H1 (cell line): ENCODE measurements around the gene TMEM187. TPM values are rescaled to one million over a fixed set of nuclear protein-coding genes. Genes with fewer than 3 reads are reported as not detected.

ENCODE experiments used
- CTCF ChIA-PET: fragments of 300-600 bp; sonication (Branson Sonifier 250); formaldehyde crosslinking; loops from one replicate; lab custom pipeline; 2021; ENCODE audit not compliant: partially characterized antibody; lab: Charles Lee
- POLR2A ChIA-PET: fragments of 300-600 bp; sonication (Branson Sonifier 250); formaldehyde crosslinking; loops from one replicate; lab custom pipeline; 2021; ENCODE audit warnings: inconsistent platforms; ENCODE audit not compliant: partially characterized antibody; lab: Charles Lee
- DNase-seq, 2 experiments: peaks; one replicate each; pipeline versions ENCODE4 v3.0.0 to v3.0.0-alpha.2; 2010 to 2022; ENCODE audit warnings: low spot score in 2 of 2, low read depth in 1 of 2, mixed read lengths in 1 of 2
- FAIRE-seq: peaks from 2 replicates; lab custom pipeline; 2011; peaks lifted over from hg19 to GRCh38; lab: Jason Lieb, UNC
- H2AFZ ChIP-seq: 2 replicates; pipeline ENCODE4 v1.8.1; 2012; ENCODE audit warnings: low read length, inconsistent platforms
- H2AK5ac ChIP-seq: 2 replicates; pipeline ENCODE4 v1.6.1; 2013; ENCODE audit warnings: low read depth, low read length
- H2BK120ac ChIP-seq: replicated peaks from 2 replicates; pipeline ENCODE3; 2013; ENCODE audit warnings: low read depth, low read length, inconsistent platforms
- H2BK12ac ChIP-seq: 2 replicates; pipeline ENCODE4 v1.6.1; 2013; ENCODE audit warnings: low read depth, low read length
- H2BK15ac ChIP-seq: 2 replicates; pipeline ENCODE4 v1.6.1; 2013; ENCODE audit warnings: low read length
- H2BK20ac ChIP-seq: 2 replicates; pipeline ENCODE4 v1.6.1; 2013; ENCODE audit warnings: low read length
- H2BK5ac ChIP-seq: 2 replicates; pipeline ENCODE4 v1.6.1; 2013; ENCODE audit warnings: low read depth, low read length
- H3K14ac ChIP-seq: 2 replicates; pipeline ENCODE4 v1.6.1; 2013; ENCODE audit warnings: inconsistent platforms; ENCODE audit not compliant: insufficient read length
- H3K18ac ChIP-seq: 2 replicates; pipeline ENCODE4 v1.6.1; 2013; ENCODE audit warnings: low read length; ENCODE audit errors: extremely low read depth
- H3K23ac ChIP-seq: 2 replicates; pipeline ENCODE4 v1.6.1; 2013; ENCODE audit warnings: inconsistent platforms; ENCODE audit not compliant: insufficient read length
- H3K23me2 ChIP-seq: 2 replicates; pipeline ENCODE4 v1.6.1; 2013; ENCODE audit warnings: low read depth, low read length
- H3K27ac ChIP-seq: 2 replicates; pipeline ENCODE4 v1.6.1; 2011; ENCODE audit warnings: low read depth, low read length, inconsistent platforms
- H3K27me3 ChIP-seq, 4 experiments: replicated peaks in 1 of 4; 1 replicate in 1 of 4; 2 replicates in 3 of 4; pipeline versions ENCODE4 v1.6.1 to v1.8.1; 2011 to 2013; ENCODE audit warnings: low read length in 3 of 4, mild to moderate bottlenecking in 3 of 4, inconsistent platforms in 2 of 4, mixed read lengths in 2 of 4, moderate library complexity in 1 of 4; ENCODE audit not compliant: control insufficient read depth in 3 of 4, insufficient read depth in 3 of 4; ENCODE audit errors: extremely low read depth in 1 of 4
- H3K36me3 ChIP-seq, 4 experiments: 2 replicates each; pipeline versions ENCODE4 v1.6.1 to v1.8.1; 2011 to 2013; ENCODE audit warnings: mild to moderate bottlenecking in 4 of 4, low read length in 3 of 4, moderate library complexity in 2 of 4, control low read depth in 1 of 4, inconsistent platforms in 1 of 4; ENCODE audit not compliant: insufficient read depth in 4 of 4, control insufficient read depth in 2 of 4
- H3K4ac ChIP-seq: replicated peaks from 2 replicates; pipeline ENCODE3; 2013; ENCODE audit warnings: low read length, low read depth, mixed read lengths, inconsistent platforms; ENCODE audit not compliant: insufficient read length
- H3K4me1 ChIP-seq, 4 experiments: replicated peaks in 1 of 4; 1 replicate in 1 of 4; 2 replicates in 3 of 4; pipeline versions ENCODE4 v1.6.1 to v1.8.1; 2011 to 2013; ENCODE audit warnings: low read length in 3 of 4, inconsistent platforms in 2 of 4, mixed read lengths in 1 of 4; ENCODE audit not compliant: insufficient read depth in 4 of 4, control insufficient read depth in 3 of 4
- H3K4me2 ChIP-seq, 2 experiments: 2 replicates each; pipeline versions ENCODE4 v1.6.1 to v1.8.1; 2011 to 2013; ENCODE audit warnings: low read depth in 2 of 2, low read length in 2 of 2, control low read depth in 1 of 2, inconsistent platforms in 1 of 2, mild to moderate bottlenecking in 1 of 2; ENCODE audit not compliant: insufficient read depth in 1 of 2
- H3K4me3 ChIP-seq, 4 experiments: fragments of 200-600, 300-600 bp in 1 of 4; sonication (generic), shearing (Covaris generic), sonication (Bioruptor Twin) in 1 of 4; 2 replicates each; pipeline versions ENCODE4 v1.5.1 to v1.8.1; 2011 to 2016; ENCODE audit warnings: low read length in 4 of 4, low read depth in 3 of 4, control low read depth in 2 of 4, inconsistent platforms in 2 of 4, mild to moderate bottlenecking in 2 of 4, mixed read lengths in 1 of 4, moderate library complexity in 1 of 4; ENCODE audit not compliant: insufficient read depth in 2 of 4; ENCODE audit errors: extremely low read depth in 1 of 4
- H3K56ac ChIP-seq: replicated peaks from 2 replicates; pipeline ENCODE3; 2013; ENCODE audit warnings: low read depth, mild to moderate bottlenecking, mixed read lengths, low read length, inconsistent platforms; ENCODE audit not compliant: insufficient read length
- H3K79me1 ChIP-seq: 2 replicates; pipeline ENCODE4 v1.6.1; 2013; ENCODE audit warnings: low read depth, low read length, control low read depth
- H3K79me2 ChIP-seq, 2 experiments: 2 replicates each; pipeline versions ENCODE4 v1.6.1 to v1.8.1; 2012 to 2013; ENCODE audit warnings: low read length in 2 of 2, mild to moderate bottlenecking in 2 of 2, inconsistent platforms in 1 of 2; ENCODE audit not compliant: insufficient read depth in 2 of 2, control insufficient read depth in 1 of 2
- H3K9ac ChIP-seq, 4 experiments: replicated peaks in 1 of 4; 1 replicate in 1 of 4; 2 replicates in 3 of 4; pipeline versions ENCODE4 v1.6.1 to v1.8.1; 2011 to 2013; ENCODE audit warnings: low read depth in 3 of 4, low read length in 3 of 4, control low read depth in 2 of 4, mild to moderate bottlenecking in 2 of 4, moderate library complexity in 2 of 4, inconsistent platforms in 1 of 4; ENCODE audit errors: extremely low read depth in 1 of 4
- H3K9me3 ChIP-seq, 2 experiments: 2 replicates each; pipeline versions ENCODE4 v1.6.1 to v1.8.1; 2012 to 2013; ENCODE audit warnings: mild to moderate bottlenecking in 2 of 2, moderate library complexity in 2 of 2, control low read depth in 1 of 2, inconsistent platforms in 1 of 2, low read depth in 1 of 2, low read length in 1 of 2, mixed read lengths in 1 of 2; ENCODE audit not compliant: insufficient read depth in 2 of 2
- H4K20me1 ChIP-seq, 2 experiments: replicated peaks in 1 of 2; 2 replicates each; pipeline versions ENCODE3 to v1.8.1; 2011 to 2013; ENCODE audit warnings: inconsistent platforms in 2 of 2, low read length in 2 of 2, mild to moderate bottlenecking in 1 of 2; ENCODE audit not compliant: insufficient read depth in 2 of 2, control insufficient read depth in 1 of 2
- H4K5ac ChIP-seq: 2 replicates; pipeline ENCODE4 v1.6.1; 2013; ENCODE audit warnings: low read length, low read depth, mixed read lengths, inconsistent platforms; ENCODE audit not compliant: insufficient read length
- H4K8ac ChIP-seq: 2 replicates; pipeline ENCODE4 v1.8.0; 2013; ENCODE audit warnings: mild to moderate bottlenecking, moderate library complexity, low read length, inconsistent platforms; ENCODE audit not compliant: insufficient read depth; ENCODE audit errors: extremely low read depth
- H4K91ac ChIP-seq: replicated peaks from 2 replicates; pipeline ENCODE3; 2013; ENCODE audit warnings: low read length, mixed read lengths, inconsistent platforms; ENCODE audit not compliant: insufficient read length
- CBX5 ChIP-seq: fragments of 300-800, 300-1000 bp; sonication (generic); IDR thresholded peaks from 2 replicates; pipeline ENCODE4 v1.7.1; 2016; ENCODE audit warnings: antibody characterized with exemption, low read length, low read depth
- CBX8 ChIP-seq: fragments of 300-800, 300-1000 bp; sonication (generic); IDR thresholded peaks from 2 replicates; pipeline ENCODE4 v1.7.1; 2016; ENCODE audit warnings: low read depth, low read length, borderline replicate concordance
- CTBP2 ChIP-seq: IDR thresholded peaks from 2 replicates; pipeline ENCODE4 v1.7.0; 2011; ENCODE audit warnings: borderline replicate concordance, mild to moderate bottlenecking, moderate library complexity, mixed read lengths, low read length; ENCODE audit not compliant: insufficient read depth, insufficient read length
- FOSL1 ChIP-seq: IDR thresholded peaks from 2 replicates; pipeline ENCODE4 v1.6.1; 2011; ENCODE audit warnings: mild to moderate bottlenecking, low read depth, low read length, moderate library complexity; ENCODE audit not compliant: insufficient read depth
- GTF2F1 ChIP-seq: IDR thresholded peaks from 2 replicates; pipeline ENCODE4 v1.6.1; 2012; ENCODE audit warnings: low read depth, low read length, improper control_type of control experiment, borderline replicate concordance
- KDM1A ChIP-seq: fragments of 200-600, 300-600 bp; sonication (generic); IDR thresholded peaks from 2 replicates; pipeline ENCODE4 v1.7.1; 2016; ENCODE audit warnings: mild to moderate bottlenecking, low read length, borderline replicate concordance
- KDM4A ChIP-seq: IDR thresholded peaks from one replicate; pipeline ENCODE4 v1.7.1; 2012; ENCODE audit warnings: low read depth, mild to moderate bottlenecking, moderate library complexity, low read length, inconsistent platforms; ENCODE audit not compliant: severe bottlenecking
- MAX ChIP-seq: IDR thresholded peaks from 2 replicates; pipeline ENCODE4 v1.6.1; 2012; ENCODE audit warnings: inconsistent platforms
- POLR2A ChIP-seq, 2 experiments: IDR thresholded peaks; 1 replicate in 1 of 2; 2 replicates in 1 of 2; pipeline ENCODE4 v1.6.1; 2011; ENCODE audit warnings: low read depth in 2 of 2, low read length in 2 of 2, mild to moderate bottlenecking in 2 of 2; ENCODE audit errors: control extremely low read depth in 1 of 2
- POLR2AphosphoS5 ChIP-seq: IDR thresholded peaks from 2 replicates; pipeline ENCODE4 v1.6.1; 2011; ENCODE audit warnings: low read depth, low read length
- SIN3A ChIP-seq, 2 experiments: IDR thresholded peaks in 1 of 2; conservative IDR thresholded peaks in 1 of 2; 2 replicates each; pipeline ENCODE4 v1.6.1; 2011 to 2012; ENCODE audit warnings: low read length in 2 of 2, improper control_type of control experiment in 1 of 2, low read depth in 1 of 2, mild to moderate bottlenecking in 1 of 2
- SP1 ChIP-seq: IDR thresholded peaks from 2 replicates; pipeline ENCODE4 v1.6.1; 2011; ENCODE audit warnings: low read depth, low read length
- SUZ12 ChIP-seq: fragments of 200-600 bp; sonication (generic); IDR thresholded peaks from 2 replicates; pipeline ENCODE4 v1.6.1; 2012; ENCODE audit warnings: mild to moderate bottlenecking, inconsistent platforms, low read length, moderate library complexity, mixed read lengths
- TBP ChIP-seq: IDR thresholded peaks from 2 replicates; pipeline ENCODE4 v1.6.1; 2011; ENCODE audit warnings: low read depth, low read length, improper control_type of control experiment
- WGBS, 2 experiments: shearing (Covaris generic) in 1 of 2; methylation state at CpG; one replicate each; pipeline versions ENCODE4 v1.1.6 to v1.1.7; 2013 to 2015; ENCODE audit warnings: low lambda C conversion rate in 2 of 2, mixed read lengths in 2 of 2, inconsistent platforms in 1 of 2, low coverage in 1 of 2, missing lambda C conversion rate in 1 of 2; ENCODE audit not compliant: insufficient replicate concordance in 2 of 2, insufficient coverage in 1 of 2, insufficient read length in 1 of 2; ENCODE audit errors: extremely low coverage in 1 of 2, missing lambda C conversion rate in 1 of 2; 5-methylcytosine and 5-hydroxymethylcytosine counted together
- polyA plus RNA-seq, 7 experiments: library from polyadenylated mRNA; depleted of rRNA in 3 of 7; stranded (reverse) in 5 of 7; unstranded in 2 of 7; fragments of >200 nt in 5 of 7; fragments of 200-250 nt in 2 of 7; gene quantifications; 1 replicate in 5 of 7; 2 replicates in 1 of 7; 4 replicates in 1 of 7; pipeline versions ENCODE4 v1.2.1 to v1.2.3, GENCODE V29; 2011 to 2013; ENCODE audit warnings: missing spikeins in 2 of 7, mixed read lengths in 2 of 7
- total RNA-seq: library from RNA; stranded (reverse); fragmentation: NEBNext Ultra II Directional; extraction: Animal tissue kit (Norgen Biotek cat#: 25700); gene quantifications from 2 replicates; pipeline ENCODE4 v1.2.1, GENCODE V29; 2021

Gene TMEM187
- total and polyA plus RNA-seq, 2 of the 8 experiments (the other 6 are each of a cell fraction or from before 2014, with no cell fraction given): 5.0 to 14.5 TPM

GRCh38 chrX:154000051-154000450, 27.5 kb downstream of the TMEM187 start:
- no peak overlapping the region for H2AK5ac ChIP-seq
- no peak overlapping the region for H4K8ac ChIP-seq
- H3K27me3 ChIP-seq: no peaks in the 10 kb centered on the region
- H4K91ac ChIP-seq: no peak overlapping the region
- FAIRE-seq: no peak
- no peak overlapping the region for H3K23ac ChIP-seq
- no peak overlapping the region for H3K4ac ChIP-seq
- no peak overlapping the region for H3K27ac ChIP-seq
- H3K79me2 ChIP-seq: no peaks in the 10 kb centered on the region
- no peaks in the 10 kb centered on the region for H3K23me2 ChIP-seq
- H4K5ac ChIP-seq: no peak overlapping the region
- no peak overlapping the region for H2BK20ac ChIP-seq
- H3K14ac ChIP-seq: no peak overlapping the region
- POLR2A ChIA-PET: interaction anchor here (0.6 to 2.8 kb wide), 5 partner anchors 12 to 130 kb away, joined by 3 to 12 read pairs (median 3); partner anchors contain the start of gene HCFC1
- no peak overlapping the region for H3K4me2 ChIP-seq
- H2BK12ac ChIP-seq: no peak overlapping the region
- H3K9me3 ChIP-seq: no peaks in the 10 kb centered on the region
- H3K79me1 ChIP-seq: no peaks in the 10 kb centered on the region
- H4K20me1 ChIP-seq: no peaks in the 10 kb centered on the region
- DNase-seq: no peak
- no peak overlapping the region for H2AFZ ChIP-seq
- H3K4me3 ChIP-seq: no peak overlapping the region
- no peak overlapping the region for H2BK15ac ChIP-seq
- no peak overlapping the region for H2BK5ac ChIP-seq
- WGBS, 2 experiments: 74% methylated on average over 5 of the region's 5 CpGs; no CpG with 5 or more reads in 1 of the 2 experiments
- no peaks in the 10 kb centered on the region for H3K36me3 ChIP-seq
- H3K56ac ChIP-seq: no peak overlapping the region
- no peak overlapping the region for H3K18ac ChIP-seq
- H3K9ac ChIP-seq: no peak overlapping the region
- H2BK120ac ChIP-seq: no peak overlapping the region
- CTCF ChIA-PET: interaction anchor here (0.6 to 1.9 kb wide), 3 partner anchors 10 to 13 kb away, joined by 3 to 9 read pairs (median 4); no protein-coding TSS in a partner anchor
- H3K4me1 ChIP-seq: peaks cover 0 to 8% (median 0%) of the 10 kb centered on the region in 4 experiments; a peak in 2 of 7 replicates
- TF ChIP-seq CTBP2 (no peak), CBX5 (no peak), SIN3A (conservative IDR thresholded peaks at IDR 0.05 in 1 of 2, IDR thresholded peaks at IDR 0.05 in 1 of 2; ENCODE audit: low read depth in 1 of 2, low read length in 2 of 2) (no peak), FOSL1 (no peak), GTF2F1 (no peak), CBX8 (no peak), POLR2AphosphoS5 (no peak), SUZ12 (no peak), MAX (no peak), TBP (no peak), KDM4A (no peak), KDM1A (no peak), SP1 (no peak), POLR2A (IDR thresholded peaks at IDR 0.05; ENCODE audit: control extremely low read depth in 1 of 2, low read depth in 2 of 2, low read length in 2 of 2) (no peak)
